Sigmoid colon (tissue), 4 donors: ENCODE data around the gene SPATA31D1.

Source experiments
- POLR2AphosphoS5 ChIP-seq, 4 donors: sonication (generic); formaldehyde crosslinking; IDR thresholded peaks; one replicate each; pipeline ENCODE4 v1.6.1; 2017; ENCODE audit warnings: antibody characterized with exemption in 4 of 4
- TF ChIP-seq, protein P1 (sequence below), 4 experiments: fragments of 450-650 bp in 3 of 4; fragments of 200-600 bp in 1 of 4; IDR thresholded peaks; one replicate each; pipeline ENCODE4 v1.5.1; 2016 to 2019; ENCODE audit warnings: antibody characterized with exemption in 4 of 4, mild to moderate bottlenecking in 3 of 4, moderate library complexity in 2 of 4

DNA sequence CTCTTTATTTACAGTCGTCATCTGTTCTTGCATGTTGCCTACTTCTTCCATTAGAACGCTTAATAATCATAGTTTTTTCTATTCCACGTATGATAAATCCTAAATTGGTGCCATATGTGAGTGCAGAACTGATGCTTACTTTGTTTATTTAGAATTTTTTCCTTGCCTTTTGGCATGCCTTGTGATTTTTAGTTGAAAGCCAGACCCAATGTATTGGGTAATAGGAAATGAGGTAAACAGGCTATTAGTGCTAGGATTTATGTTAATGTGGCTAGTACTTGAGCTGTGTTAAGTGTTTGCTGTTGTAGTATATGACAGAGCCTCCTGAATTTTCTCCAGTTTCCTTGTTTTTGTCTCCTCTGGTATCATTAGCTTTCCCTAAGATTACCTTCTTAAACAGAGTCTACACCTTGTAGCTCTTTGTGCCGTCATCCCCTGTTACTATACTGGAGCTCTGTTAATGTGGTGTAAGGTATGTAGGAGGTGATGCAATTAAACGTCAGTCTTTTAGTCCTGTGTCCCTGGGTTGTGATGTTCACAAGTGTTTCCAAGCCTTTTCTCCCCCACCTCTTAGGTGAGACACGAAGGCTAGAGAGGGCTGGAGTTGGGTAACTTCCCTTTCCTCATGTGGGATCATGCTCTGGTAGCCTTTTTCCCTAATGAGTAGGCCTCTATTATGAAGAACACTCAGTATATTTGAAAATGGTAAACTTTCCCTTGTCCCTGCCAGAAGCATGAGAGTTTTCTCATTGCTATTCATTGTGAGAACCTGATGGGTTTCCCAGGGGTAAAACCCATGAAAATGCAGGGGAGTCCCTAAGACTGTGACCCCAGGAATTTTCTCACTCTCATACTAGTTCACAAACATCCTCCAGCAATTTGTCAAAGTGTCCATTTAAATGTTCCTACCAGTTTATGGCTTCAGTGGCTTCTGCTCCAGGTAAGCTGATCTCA lies 24.1 kb upstream of the SPATA31D1 start:
- TF ChIP-seq, protein P1, sequence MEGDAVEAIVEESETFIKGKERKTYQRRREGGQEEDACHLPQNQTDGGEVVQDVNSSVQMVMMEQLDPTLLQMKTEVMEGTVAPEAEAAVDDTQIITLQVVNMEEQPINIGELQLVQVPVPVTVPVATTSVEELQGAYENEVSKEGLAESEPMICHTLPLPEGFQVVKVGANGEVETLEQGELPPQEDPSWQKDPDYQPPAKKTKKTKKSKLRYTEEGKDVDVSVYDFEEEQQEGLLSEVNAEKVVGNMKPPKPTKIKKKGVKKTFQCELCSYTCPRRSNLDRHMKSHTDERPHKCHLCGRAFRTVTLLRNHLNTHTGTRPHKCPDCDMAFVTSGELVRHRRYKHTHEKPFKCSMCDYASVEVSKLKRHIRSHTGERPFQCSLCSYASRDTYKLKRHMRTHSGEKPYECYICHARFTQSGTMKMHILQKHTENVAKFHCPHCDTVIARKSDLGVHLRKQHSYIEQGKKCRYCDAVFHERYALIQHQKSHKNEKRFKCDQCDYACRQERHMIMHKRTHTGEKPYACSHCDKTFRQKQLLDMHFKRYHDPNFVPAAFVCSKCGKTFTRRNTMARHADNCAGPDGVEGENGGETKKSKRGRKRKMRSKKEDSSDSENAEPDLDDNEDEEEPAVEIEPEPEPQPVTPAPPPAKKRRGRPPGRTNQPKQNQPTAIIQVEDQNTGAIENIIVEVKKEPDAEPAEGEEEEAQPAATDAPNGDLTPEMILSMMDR (IDR thresholded peaks at IDR 0.05) = no peak
- no peak for TF ChIP-seq POLR2AphosphoS5 (IDR thresholded peaks at IDR 0.05)
